Activated CD8-positive, alpha-beta T cell treated with anti-CD3 and anti-CD28 coated beads for 36 hours (primary cell): ENCODE data around the gene EPHA2. TPM values are rescaled to one million over a fixed set of nuclear protein-coding genes. Genes with fewer than 3 reads are reported as not detected.
"Not testable (repeated sequence)": the region's sequence is repeated elsewhere in the genome, so short reads cannot be mapped to it uniquely, and the experiment has no call there.

ENCODE experiments used
- ATAC-seq: fragments of 200-7000 bp; cut with Tn5 transposase; one replicate; pipeline ENCODE4 v1.10.0; 2021; ENCODE audit warnings: mild to moderate bottlenecking, moderate library complexity
- CTCF ChIA-PET: fragments of 350-600 bp; sonication (Branson Sonifier 250); formaldehyde crosslinking; loops from one replicate; lab custom pipeline; 2021; ENCODE audit warnings: antibody characterized with exemption; lab: Charles Lee
- POLR2A ChIA-PET: fragments of 350-600 bp; sonication (Branson Sonifier 250); formaldehyde crosslinking; loops from one replicate; lab custom pipeline; 2021; ENCODE audit warnings: antibody characterized with exemption; lab: Charles Lee
- DNase-seq: peaks from one replicate; pipeline ENCODE4 v3.0.0-alpha.2; 2020
- H3K27ac Mint-ChIP-seq: one replicate; pipeline ENCODE4 v1.8.0; 2021; ENCODE audit warnings: mild to moderate bottlenecking, mixed read lengths
- H3K27me3 Mint-ChIP-seq: one replicate; pipeline ENCODE4 v1.8.0; 2021; ENCODE audit warnings: mixed read lengths
- H3K36me3 Mint-ChIP-seq: one replicate; pipeline ENCODE4 v1.8.0; 2021; ENCODE audit warnings: low read depth, mixed read lengths
- H3K4me1 Mint-ChIP-seq: one replicate; pipeline ENCODE4 v1.8.0; 2021; ENCODE audit warnings: low read depth, mixed read lengths
- H3K4me3 Mint-ChIP-seq: one replicate; pipeline ENCODE4 v1.8.0; 2021; ENCODE audit warnings: mild to moderate bottlenecking, moderate library complexity, mixed read lengths
- H3K9me3 Mint-ChIP-seq: one replicate; pipeline ENCODE4 v1.8.0; 2021; ENCODE audit warnings: mixed read lengths
- intact Hi-C: fragments of 100-400 bp; cut with micrococcal nuclease; formaldehyde crosslinking; loops from one replicate; pipeline ENCODE4 v1.10.0; 2022
- total RNA-seq, 2 experiments: library from RNA; stranded (reverse); gene quantifications; one replicate each; pipeline ENCODE4 v1.2.3, GENCODE V29; 2021
- TF ChIP-seq, protein P1 (sequence below): fragments of 200-600 bp; IDR thresholded peaks from one replicate; pipeline ENCODE4 v1.8.0; 2022; ENCODE audit warnings: antibody characterized with exemption, mild to moderate bottlenecking

Gene EPHA2
- total RNA-seq, 2 experiments from 2014 or later, result not detected

DNA sequence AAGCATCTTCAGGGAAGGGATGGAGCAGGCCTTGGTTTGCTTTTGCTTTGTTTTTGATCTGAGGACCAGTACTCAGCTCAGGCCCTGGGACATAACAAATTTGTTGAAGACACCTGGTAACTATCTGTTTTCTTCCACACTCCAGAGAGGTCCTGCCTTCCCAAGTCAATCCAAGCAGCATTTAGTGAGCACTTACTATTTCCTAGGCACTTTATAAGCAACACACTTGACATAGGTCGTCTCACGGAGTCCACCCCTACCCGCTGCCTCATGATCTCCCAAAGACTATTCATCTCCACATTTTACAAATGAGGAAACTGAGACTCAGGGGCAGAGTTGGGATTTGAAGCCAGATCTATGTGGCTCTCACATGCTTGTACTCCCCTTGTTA is 14.4 kb upstream of the EPHA2 start:
- Mint-ChIP-seq H3K27me3 (peaks cover 9% of the 10 kb centered on the region), H3K27ac (no peak overlapping the region), H3K4me3 (no peak overlapping the region), H3K36me3 (no peaks in the 10 kb centered on the region), H3K4me1 (peaks cover 19% of the 10 kb centered on the region), H3K9me3 (no peaks in the 10 kb centered on the region)
- TF ChIP-seq, protein P1, sequence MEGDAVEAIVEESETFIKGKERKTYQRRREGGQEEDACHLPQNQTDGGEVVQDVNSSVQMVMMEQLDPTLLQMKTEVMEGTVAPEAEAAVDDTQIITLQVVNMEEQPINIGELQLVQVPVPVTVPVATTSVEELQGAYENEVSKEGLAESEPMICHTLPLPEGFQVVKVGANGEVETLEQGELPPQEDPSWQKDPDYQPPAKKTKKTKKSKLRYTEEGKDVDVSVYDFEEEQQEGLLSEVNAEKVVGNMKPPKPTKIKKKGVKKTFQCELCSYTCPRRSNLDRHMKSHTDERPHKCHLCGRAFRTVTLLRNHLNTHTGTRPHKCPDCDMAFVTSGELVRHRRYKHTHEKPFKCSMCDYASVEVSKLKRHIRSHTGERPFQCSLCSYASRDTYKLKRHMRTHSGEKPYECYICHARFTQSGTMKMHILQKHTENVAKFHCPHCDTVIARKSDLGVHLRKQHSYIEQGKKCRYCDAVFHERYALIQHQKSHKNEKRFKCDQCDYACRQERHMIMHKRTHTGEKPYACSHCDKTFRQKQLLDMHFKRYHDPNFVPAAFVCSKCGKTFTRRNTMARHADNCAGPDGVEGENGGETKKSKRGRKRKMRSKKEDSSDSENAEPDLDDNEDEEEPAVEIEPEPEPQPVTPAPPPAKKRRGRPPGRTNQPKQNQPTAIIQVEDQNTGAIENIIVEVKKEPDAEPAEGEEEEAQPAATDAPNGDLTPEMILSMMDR, result no peak
- DNase-seq, result no peak
- intact Hi-C loops, result no loop called here
- ATAC-seq, result no peak
- POLR2A ChIA-PET, result no interaction called here
- CTCF ChIA-PET, result no interaction called here

DNA sequence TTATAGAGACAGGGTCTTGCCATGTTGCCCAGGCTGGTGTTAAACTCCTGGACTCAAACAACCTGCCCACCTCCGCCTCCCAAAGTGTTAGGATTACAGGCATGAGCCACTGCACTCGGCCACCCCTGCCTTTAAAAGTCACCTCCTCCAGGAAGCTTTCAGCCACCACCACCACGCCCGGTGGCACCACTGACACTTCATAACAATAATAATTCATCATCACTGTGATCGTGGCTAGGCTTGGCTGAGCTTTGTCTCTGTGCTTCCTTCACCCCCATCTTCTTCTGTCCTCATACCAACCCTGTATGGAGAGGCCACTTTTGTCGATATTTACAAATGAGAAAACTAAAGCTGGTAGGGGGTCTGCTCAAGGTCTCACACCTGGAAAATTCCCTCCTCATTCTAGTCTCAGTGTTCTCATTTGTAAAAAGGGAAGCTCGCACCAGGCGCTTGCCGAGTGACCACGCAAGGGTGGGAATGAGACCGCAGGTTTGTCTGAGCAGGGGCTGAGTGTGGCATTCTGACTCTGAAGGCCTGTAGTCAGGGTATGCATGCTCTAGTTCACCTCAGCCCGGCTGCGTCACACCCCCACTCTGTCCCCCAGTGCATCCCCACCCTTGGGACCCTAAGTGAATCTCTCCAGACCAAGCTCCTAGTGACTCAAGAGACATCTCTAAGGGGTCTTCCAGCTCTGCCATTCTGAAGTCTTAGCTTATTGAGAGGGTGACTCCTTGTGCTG is 12.9 kb upstream of the EPHA2 start:
- Mint-ChIP-seq H3K9me3 (no peaks in the 10 kb centered on the region), H3K4me3 (peak overlapping the region; percentile 60), H3K36me3 (no peaks in the 10 kb centered on the region), H3K27ac (no peak overlapping the region), H3K4me1 (peaks cover 32% of the 10 kb centered on the region), H3K27me3 (peaks cover 9% of the 10 kb centered on the region)
- ATAC-seq, result peak; percentile 38
- peak; percentile 69 for DNase-seq
- ChIA-PET CTCF (interaction anchor here (0.9 to 2.5 kb wide), 5 partner anchors 17 to 95 kb away, joined by 3 to 14 read pairs (median 4); partner anchors contain the start of gene FAM131C), POLR2A (interaction anchor here (1.3 to 1.6 kb wide), 2 partner anchors 10 to 12 kb away, joined by 3 to 5 read pairs; partner anchors contain the start of gene EPHA2)
- TF ChIP-seq, protein P1, result no peak
- intact Hi-C loops, result no loop called here

DNA sequence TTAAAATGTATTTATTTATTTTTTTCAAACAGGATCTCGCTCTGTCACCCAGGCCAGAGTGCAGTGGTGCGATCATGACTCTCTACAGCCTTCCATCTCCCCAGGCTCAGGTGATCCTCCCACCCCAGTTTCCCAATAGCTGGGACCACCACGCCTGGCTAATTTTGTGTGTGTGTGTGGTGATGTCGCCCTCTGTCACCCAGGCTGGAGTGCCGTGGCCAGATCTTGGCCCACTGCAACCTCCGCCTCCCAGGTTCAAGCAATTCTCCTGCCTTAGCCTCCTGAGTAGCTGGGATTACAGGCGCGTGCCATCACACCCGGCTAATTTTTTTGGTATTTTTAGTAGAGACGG is 12.3 kb upstream of the EPHA2 start:
- H3K36me3 Mint-ChIP-seq, ATAC-seq, DNase-seq, H3K27ac Mint-ChIP-seq, H3K9me3 Mint-ChIP-seq, intact Hi-C loops, H3K27me3 Mint-ChIP-seq: not testable (repeated sequence)
- CTCF ChIA-PET, result interaction anchor here (1.1 to 2.5 kb wide), 4 partner anchors 20 to 95 kb away, joined by 3 to 14 read pairs (median 8); partner anchors contain the start of gene FAM131C
- peak overlapping the region; percentile 60 for H3K4me3 Mint-ChIP-seq
- H3K4me1 Mint-ChIP-seq, result peaks cover 36% of the 10 kb centered on the region
- POLR2A ChIA-PET, result interaction anchor here (1.3 to 1.6 kb wide), 2 partner anchors 10 to 12 kb away, joined by 3 to 5 read pairs; partner anchors contain the start of gene EPHA2

DNA sequence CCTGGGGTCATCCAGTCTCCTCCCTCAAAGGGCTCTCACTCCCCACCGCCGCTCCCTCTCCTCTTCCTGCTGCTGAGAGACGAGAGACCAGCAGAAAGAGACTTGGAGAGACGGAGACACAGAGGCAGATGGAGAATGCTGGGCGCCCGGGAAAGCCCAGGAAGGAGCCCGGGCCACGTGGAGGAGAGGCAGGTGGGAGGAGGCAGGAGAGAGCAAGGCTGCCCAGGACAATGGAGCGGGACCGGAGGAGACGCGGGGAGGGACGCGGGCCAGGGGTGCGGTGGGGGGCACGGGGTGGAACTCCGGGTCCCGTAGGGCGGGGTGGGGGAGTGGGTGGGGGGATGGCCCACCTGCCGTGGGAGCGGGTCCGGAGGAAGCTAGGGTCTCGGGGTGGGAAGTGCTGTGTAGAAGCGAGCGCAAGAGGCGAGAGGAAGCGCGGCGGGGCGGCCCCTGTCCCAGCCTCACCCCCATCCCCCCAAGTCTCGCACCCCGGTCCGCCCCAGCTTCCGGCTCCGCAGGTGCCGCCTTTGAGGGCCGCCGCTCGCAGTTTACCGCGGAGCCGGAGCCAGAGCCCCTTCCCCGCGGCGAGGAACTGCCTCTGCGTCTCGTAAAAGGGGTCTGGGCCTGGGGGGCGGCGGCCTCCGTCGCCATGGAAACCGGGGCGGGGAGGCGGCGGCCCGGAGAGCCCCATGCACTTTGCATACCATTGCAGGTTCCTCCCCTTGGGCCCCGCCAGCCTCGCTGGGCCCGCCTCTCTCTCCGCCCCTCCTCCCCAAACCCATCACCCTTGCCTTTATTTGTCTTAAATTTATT is 11.7 kb upstream of the EPHA2 start:
- DNase-seq (peak; percentile 75), ATAC-seq (peak; percentile 77)
- Mint-ChIP-seq H3K27me3 (peaks cover 9% of the 10 kb centered on the region), H3K27ac (no peak overlapping the region), H3K4me3 (peak overlapping the region; percentile 60), H3K4me1 (peaks cover 42% of the 10 kb centered on the region), H3K36me3 (no peaks in the 10 kb centered on the region), H3K9me3 (no peaks in the 10 kb centered on the region)
- TF ChIP-seq, protein P1, result no peak
- POLR2A ChIA-PET, result interaction anchor here (1.3 kb wide), 1 partner anchor 9 kb away, joined by 3 read pairs; no protein-coding TSS in a partner anchor
- CTCF ChIA-PET, result interaction anchor here (1.1 to 2.5 kb wide), 2 partner anchors 86 to 94 kb away, joined by 3 to 14 read pairs; partner anchors contain the start of gene FAM131C
- intact Hi-C loops, result no loop called here

DNA sequence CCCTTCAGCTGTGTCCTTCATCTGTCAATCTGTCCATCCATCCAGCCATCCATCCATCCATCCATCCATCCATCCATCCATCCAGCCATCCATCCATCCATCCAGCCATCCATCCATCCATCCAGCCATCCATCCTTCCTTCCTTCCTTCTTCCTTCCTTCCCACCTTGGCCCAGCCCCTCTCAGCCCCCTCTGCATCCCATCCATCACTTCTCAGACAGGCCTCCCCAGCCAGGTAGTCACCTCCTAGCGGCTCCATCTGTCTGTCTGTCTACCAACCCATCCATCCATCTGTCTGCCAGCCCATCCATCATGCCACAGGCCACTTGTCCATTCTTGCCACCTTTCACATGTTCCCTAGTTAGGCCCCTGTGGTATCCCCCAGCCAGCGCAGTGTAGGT is 10.2 kb upstream of the EPHA2 start:
- ChIA-PET CTCF (no interaction called here), POLR2A (interaction anchor here (1.2 kb wide), 1 partner anchor 94 kb away, joined by 3 read pairs; no protein-coding TSS in a partner anchor)
- DNase-seq (no peak), ATAC-seq (no peak)
- TF ChIP-seq, protein P1, result no peak
- Mint-ChIP-seq H3K9me3 (no peaks in the 10 kb centered on the region), H3K27me3 (peaks cover 9% of the 10 kb centered on the region), H3K4me3 (no peak overlapping the region), H3K27ac (no peak overlapping the region), H3K4me1 (peaks cover 49% of the 10 kb centered on the region), H3K36me3 (no peaks in the 10 kb centered on the region)
- intact Hi-C loops, result no loop called here
